Fibroblast of the conjunctiva (primary cell): ENCODE measurements around the gene KRT71.

Source experiments
- DNase-seq: peaks from one replicate; pipeline ENCODE4 v3.0.0-alpha.2; 2010; ENCODE audit warnings: low read depth

The KRT71 gene

GRCh38 chr12:52537101-52537500, 15.8 kb downstream of the KRT71 start:
- no peak for DNase-seq

- no peak for DNase-seq
Observed at GRCh38 chr12:52535574-52535973, 17.4 kb downstream of the KRT71 start.

- DNase-seq: no peak
Observed at GRCh38 chr12:52534482-52534881, 18.5 kb downstream of the KRT71 start.

- no peak for DNase-seq
Observed at GRCh38 chr12:52533686-52534470, 19.1 kb downstream of the KRT71 start.

- DNase-seq: no peak
Observed at GRCh38 chr12:52532636-52533035, 20.3 kb downstream of the KRT71 start.

GRCh38 chr12:52531566-52532300, 21.2 kb downstream of the KRT71 start:
- no peak for DNase-seq

GRCh38 chr12:52530905-52531304, 22.0 kb downstream of the KRT71 start:
- DNase-seq: no peak

GRCh38 chr12:52530366-52530765, 22.6 kb downstream of the KRT71 start:
- DNase-seq: no peak

- DNase-seq: no peak
Observed at GRCh38 chr12:52529846-52530245, 23.1 kb downstream of the KRT71 start.

GRCh38 chr12:52529417-52529816, 23.5 kb downstream of the KRT71 start:
- no peak for DNase-seq

GRCh38 chr12:52528641-52529143, 24.3 kb downstream of the KRT71 start:
- DNase-seq: no peak

- DNase-seq: no peak
Observed at GRCh38 chr12:52527121-52527800, 25.7 kb downstream of the KRT71 start.

- no peak for DNase-seq
Observed at GRCh38 chr12:52526511-52526951, 26.4 kb downstream of the KRT71 start.

GRCh38 chr12:52525661-52526499, 27.1 kb downstream of the KRT71 start:
- DNase-seq: no peak

GRCh38 chr12:52524898-52525591, 27.9 kb downstream of the KRT71 start:
- DNase-seq: no peak

- no peak for DNase-seq
Observed at GRCh38 chr12:52524241-52524897, 28.6 kb downstream of the KRT71 start.

- DNase-seq: no peak
Observed at GRCh38 chr12:52523824-52524223, 29.1 kb downstream of the KRT71 start.

- no peak for DNase-seq
Observed at GRCh38 chr12:52522346-52523011, 30.5 kb downstream of the KRT71 start.

GRCh38 chr12:52521568-52522266, 31.2 kb downstream of the KRT71 start:
- no peak for DNase-seq
